Measurements from ENCODE around the gene STAB1.

DNA sequence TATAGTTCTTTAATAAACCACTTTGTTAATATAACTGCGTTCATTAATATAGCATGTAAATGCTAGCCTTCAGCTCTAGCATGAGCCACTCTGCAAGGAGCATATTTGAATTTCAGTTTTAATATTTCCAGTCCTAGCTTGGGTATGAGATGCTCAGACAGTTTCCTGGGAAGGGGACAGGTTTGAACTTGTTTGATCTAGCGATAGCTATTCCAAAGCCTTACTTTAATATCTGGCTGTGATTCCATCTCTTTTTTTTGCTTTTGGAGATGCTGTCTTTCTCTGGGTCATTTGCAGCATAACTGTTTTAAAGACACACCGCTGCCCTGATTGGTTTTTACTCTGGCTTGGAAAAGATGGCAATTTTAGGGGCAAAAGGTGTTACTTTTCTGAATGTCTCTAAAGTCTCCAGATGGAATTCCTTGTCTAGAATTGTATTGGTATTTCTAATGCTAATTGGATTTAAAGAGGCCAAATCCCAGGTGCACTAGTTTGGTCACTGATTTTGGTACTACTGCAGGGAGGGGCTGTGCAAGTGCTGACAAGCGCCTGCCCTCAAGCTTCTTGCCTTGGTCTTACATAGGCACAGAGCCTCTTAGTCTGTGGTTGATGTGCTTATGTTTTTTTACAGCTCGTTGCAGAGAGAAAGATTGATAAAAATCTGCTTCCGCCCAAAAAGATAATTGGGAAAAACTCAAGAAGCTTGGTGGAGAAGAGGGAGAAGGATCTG is 36.9 kb upstream of the STAB1 start:
- TF ChIP-seq, protein P1, sequence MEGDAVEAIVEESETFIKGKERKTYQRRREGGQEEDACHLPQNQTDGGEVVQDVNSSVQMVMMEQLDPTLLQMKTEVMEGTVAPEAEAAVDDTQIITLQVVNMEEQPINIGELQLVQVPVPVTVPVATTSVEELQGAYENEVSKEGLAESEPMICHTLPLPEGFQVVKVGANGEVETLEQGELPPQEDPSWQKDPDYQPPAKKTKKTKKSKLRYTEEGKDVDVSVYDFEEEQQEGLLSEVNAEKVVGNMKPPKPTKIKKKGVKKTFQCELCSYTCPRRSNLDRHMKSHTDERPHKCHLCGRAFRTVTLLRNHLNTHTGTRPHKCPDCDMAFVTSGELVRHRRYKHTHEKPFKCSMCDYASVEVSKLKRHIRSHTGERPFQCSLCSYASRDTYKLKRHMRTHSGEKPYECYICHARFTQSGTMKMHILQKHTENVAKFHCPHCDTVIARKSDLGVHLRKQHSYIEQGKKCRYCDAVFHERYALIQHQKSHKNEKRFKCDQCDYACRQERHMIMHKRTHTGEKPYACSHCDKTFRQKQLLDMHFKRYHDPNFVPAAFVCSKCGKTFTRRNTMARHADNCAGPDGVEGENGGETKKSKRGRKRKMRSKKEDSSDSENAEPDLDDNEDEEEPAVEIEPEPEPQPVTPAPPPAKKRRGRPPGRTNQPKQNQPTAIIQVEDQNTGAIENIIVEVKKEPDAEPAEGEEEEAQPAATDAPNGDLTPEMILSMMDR (IDR thresholded peaks at IDR 0.05), result no peak
- TF ChIP-seq CHD4 (IDR thresholded peaks at IDR 0.05; ENCODE audit: borderline replicate concordance), result no peak
- TF ChIP-seq POLR2A (IDR thresholded peaks at IDR 0.05; ENCODE audit: low read length), result no peak
- no peak for TF ChIP-seq HMGXB4 (CRISPR knock-in tag; IDR thresholded peaks at IDR 0.05; ENCODE audit: borderline replicate concordance)
- TF ChIP-seq CEBPB (IDR thresholded peaks at IDR 0.05), result no peak
- TF ChIP-seq JUNB (IDR thresholded peaks at IDR 0.05), result no peak
- TF ChIP-seq MAZ (IDR thresholded peaks at IDR 0.05; ENCODE audit: borderline replicate concordance, low read depth, low read length), result no peak
- TF ChIP-seq REST (IDR thresholded peaks at IDR 0.05), result no peak
- no peak for TF ChIP-seq POLR2AphosphoS2 (conservative IDR thresholded peaks at IDR 0.05; ENCODE audit: low read length)
- TF ChIP-seq, protein P2, sequence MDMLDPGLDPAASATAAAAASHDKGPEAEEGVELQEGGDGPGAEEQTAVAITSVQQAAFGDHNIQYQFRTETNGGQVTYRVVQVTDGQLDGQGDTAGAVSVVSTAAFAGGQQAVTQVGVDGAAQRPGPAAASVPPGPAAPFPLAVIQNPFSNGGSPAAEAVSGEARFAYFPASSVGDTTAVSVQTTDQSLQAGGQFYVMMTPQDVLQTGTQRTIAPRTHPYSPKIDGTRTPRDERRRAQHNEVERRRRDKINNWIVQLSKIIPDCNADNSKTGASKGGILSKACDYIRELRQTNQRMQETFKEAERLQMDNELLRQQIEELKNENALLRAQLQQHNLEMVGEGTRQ (IDR thresholded peaks at IDR 0.05), result no peak
- TF ChIP-seq ESRRA (IDR thresholded peaks at IDR 0.05; ENCODE audit: borderline replicate concordance, low read length), result no peak
- no peak for TF ChIP-seq EP300 (IDR thresholded peaks at IDR 0.05)
- no peak for TF ChIP-seq NFE2L2 (conservative IDR thresholded peaks at IDR 0.05; ENCODE audit: low read length)
